Osteoblast (primary cell): ENCODE measurements around the gene PTN. TPM values are rescaled to one million over a fixed set of nuclear protein-coding genes. Genes with fewer than 3 reads are reported as not detected.

ENCODE experiments used
- DNase-seq: peaks from one replicate; pipeline ENCODE4 v3.0.0; 2011; ENCODE audit warnings: low spot score, mixed read lengths; ENCODE audit not compliant: insufficient read length; ENCODE audit errors: missing footprints
- H2AFZ ChIP-seq: 2 replicates; pipeline ENCODE4 v1.6.0; 2011; ENCODE audit warnings: mild to moderate bottlenecking, low read length
- H3K27ac ChIP-seq: 2 replicates; pipeline ENCODE4 v1.5.1; 2011; ENCODE audit warnings: mild to moderate bottlenecking, low read depth, low read length, moderate library complexity
- H3K27me3 ChIP-seq: 2 replicates; pipeline ENCODE4 v1.6.0; 2012; ENCODE audit warnings: mild to moderate bottlenecking, control low read depth, inconsistent platforms, low read length, moderate library complexity; ENCODE audit not compliant: insufficient read depth
- H3K36me3 ChIP-seq: 2 replicates; pipeline ENCODE4 v1.5.1; 2011; ENCODE audit warnings: mild to moderate bottlenecking, low read length, control low read depth, moderate library complexity; ENCODE audit not compliant: insufficient read depth
- H3K4me1 ChIP-seq: 2 replicates; pipeline ENCODE4 v1.5.1; 2011; ENCODE audit warnings: mild to moderate bottlenecking, low read length, control low read depth, moderate library complexity; ENCODE audit not compliant: insufficient read depth
- H3K4me2 ChIP-seq: 2 replicates; pipeline ENCODE4 v1.6.0; 2011; ENCODE audit warnings: mild to moderate bottlenecking, low read length; ENCODE audit not compliant: insufficient read depth
- H3K4me3 ChIP-seq: fragments of 200-600 bp; sonication (generic); 3 replicates; pipeline ENCODE4 v1.5.1; 2012; ENCODE audit warnings: mild to moderate bottlenecking, low read length, inconsistent platforms; ENCODE audit not compliant: insufficient read depth
- H3K79me2 ChIP-seq: 2 replicates; pipeline ENCODE4 v1.6.0; 2012; ENCODE audit warnings: mild to moderate bottlenecking, low read length, control low read depth, inconsistent platforms; ENCODE audit not compliant: insufficient read depth
- H3K9me3 ChIP-seq: 2 replicates; pipeline ENCODE4 v1.5.1; 2011; ENCODE audit warnings: low read depth, low read length, control low read depth
- H4K20me1 ChIP-seq: 2 replicates; pipeline ENCODE4 v1.6.0; 2012; ENCODE audit warnings: mild to moderate bottlenecking, low read length, control low read depth; ENCODE audit not compliant: insufficient read depth
- CTCF ChIP-seq: IDR thresholded peaks from 2 replicates; pipeline ENCODE4 v1.5.1; 2011; ENCODE audit warnings: mild to moderate bottlenecking, low read depth, low read length, moderate library complexity; ENCODE audit errors: extremely low read depth
- total RNA-seq: library from RNA; depleted of rRNA; stranded (reverse); fragments of >200 nt; gene quantifications from 2 replicates; pipeline ENCODE4 v1.2.3, GENCODE V29; 2012

PTN gene
- total RNA-seq, 1 donor: 21.0 TPM

DNA sequence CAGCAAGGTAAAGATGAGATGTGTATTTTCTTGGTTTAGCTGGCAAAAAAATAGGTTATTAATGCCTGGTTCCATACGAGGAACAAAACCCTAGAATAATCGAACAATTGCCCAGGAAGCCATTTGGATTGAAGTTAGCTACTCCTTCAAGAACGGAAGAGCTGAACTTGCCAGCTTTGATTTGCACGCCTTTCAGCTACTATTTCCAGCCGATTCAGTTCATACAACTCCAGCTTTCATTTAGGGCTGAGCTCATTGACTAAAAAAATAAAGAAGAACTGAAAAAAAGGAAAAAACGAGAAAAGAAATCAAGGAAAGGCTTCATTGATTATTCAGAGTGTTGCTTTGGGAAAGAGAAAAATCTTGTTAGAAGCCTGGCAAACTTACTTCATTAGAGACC lies 60.4 kb downstream of the PTN start:
- Histone ChIP-seq H4K20me1 (no peaks in the 10 kb centered on the region), H2AFZ (no peak overlapping the region), H3K27me3 (no peaks in the 10 kb centered on the region), H3K79me2 (no peaks in the 10 kb centered on the region), H3K36me3 (no peaks in the 10 kb centered on the region), H3K4me1 (no peaks in the 10 kb centered on the region), H3K9me3 (no peaks in the 10 kb centered on the region), H3K27ac (no peak overlapping the region), H3K4me2 (no peak overlapping the region), H3K4me3 (no peak overlapping the region)
- no peak for TF ChIP-seq CTCF
- DNase-seq: peak; percentile 29

- H3K9me3 ChIP-seq: no peaks in the 10 kb centered on the region
- H3K4me2 ChIP-seq: no peak overlapping the region
- peak; percentile 42 for DNase-seq
- H3K4me3 ChIP-seq: no peak overlapping the region
- H4K20me1 ChIP-seq: no peaks in the 10 kb centered on the region
- H2AFZ ChIP-seq: no peak overlapping the region
- H3K79me2 ChIP-seq: no peaks in the 10 kb centered on the region
- no peaks in the 10 kb centered on the region for H3K36me3 ChIP-seq
- H3K27ac ChIP-seq: no peak overlapping the region
- H3K27me3 ChIP-seq: no peaks in the 10 kb centered on the region
- H3K4me1 ChIP-seq: no peaks in the 10 kb centered on the region
- no peak for TF ChIP-seq CTCF
These were observed 61.5 kb downstream of the PTN start for GRCh38 chr7:137282043-137282442.

- Histone ChIP-seq H3K4me3 (no peak overlapping the region), H4K20me1 (no peaks in the 10 kb centered on the region), H2AFZ (no peak overlapping the region), H3K4me2 (no peak overlapping the region), H3K27ac (no peak overlapping the region), H3K4me1 (no peaks in the 10 kb centered on the region), H3K27me3 (no peaks in the 10 kb centered on the region), H3K9me3 (no peaks in the 10 kb centered on the region), H3K36me3 (no peaks in the 10 kb centered on the region), H3K79me2 (no peaks in the 10 kb centered on the region)
- no peak for DNase-seq
- TF ChIP-seq CTCF: no peak
These were observed 67.3 kb downstream of the PTN start for GRCh38 chr7:137276189-137276588.

DNA sequence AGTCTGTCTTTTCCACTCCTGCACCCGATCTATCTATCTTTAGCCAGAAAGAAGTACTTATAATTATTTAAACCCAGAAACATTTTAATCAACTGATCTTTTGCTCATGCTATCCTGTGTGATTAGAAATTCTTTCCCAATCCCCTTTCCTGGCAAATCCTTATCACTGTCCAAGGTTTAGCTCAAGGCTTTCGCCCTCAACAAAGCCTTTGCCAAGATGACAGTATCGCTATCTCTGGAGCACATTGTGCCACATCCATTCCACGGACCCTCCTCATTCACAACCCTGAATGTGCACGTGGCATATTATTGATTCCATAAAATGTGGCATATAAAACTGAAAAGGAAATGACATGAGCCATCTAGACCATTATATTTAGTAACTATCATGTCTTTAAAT lies 71.3 kb downstream of the PTN start:
- Histone ChIP-seq H3K4me2 (no peak overlapping the region), H3K36me3 (no peaks in the 10 kb centered on the region), H4K20me1 (no peaks in the 10 kb centered on the region), H3K9me3 (no peaks in the 10 kb centered on the region), H3K4me3 (no peak overlapping the region), H3K79me2 (no peaks in the 10 kb centered on the region), H3K4me1 (no peaks in the 10 kb centered on the region), H3K27me3 (no peaks in the 10 kb centered on the region), H3K27ac (no peak overlapping the region), H2AFZ (no peak overlapping the region)
- DNase-seq: no peak
- TF ChIP-seq CTCF: no peak
